Amniotic stem cell (primary cell): Measurements from ENCODE around the gene FN3K.

Source experiments
- DNase-seq: peaks from one replicate; lab custom pipeline; 2025; lab: John Stamatoyannopoulos, UW

FN3K gene

DNA sequence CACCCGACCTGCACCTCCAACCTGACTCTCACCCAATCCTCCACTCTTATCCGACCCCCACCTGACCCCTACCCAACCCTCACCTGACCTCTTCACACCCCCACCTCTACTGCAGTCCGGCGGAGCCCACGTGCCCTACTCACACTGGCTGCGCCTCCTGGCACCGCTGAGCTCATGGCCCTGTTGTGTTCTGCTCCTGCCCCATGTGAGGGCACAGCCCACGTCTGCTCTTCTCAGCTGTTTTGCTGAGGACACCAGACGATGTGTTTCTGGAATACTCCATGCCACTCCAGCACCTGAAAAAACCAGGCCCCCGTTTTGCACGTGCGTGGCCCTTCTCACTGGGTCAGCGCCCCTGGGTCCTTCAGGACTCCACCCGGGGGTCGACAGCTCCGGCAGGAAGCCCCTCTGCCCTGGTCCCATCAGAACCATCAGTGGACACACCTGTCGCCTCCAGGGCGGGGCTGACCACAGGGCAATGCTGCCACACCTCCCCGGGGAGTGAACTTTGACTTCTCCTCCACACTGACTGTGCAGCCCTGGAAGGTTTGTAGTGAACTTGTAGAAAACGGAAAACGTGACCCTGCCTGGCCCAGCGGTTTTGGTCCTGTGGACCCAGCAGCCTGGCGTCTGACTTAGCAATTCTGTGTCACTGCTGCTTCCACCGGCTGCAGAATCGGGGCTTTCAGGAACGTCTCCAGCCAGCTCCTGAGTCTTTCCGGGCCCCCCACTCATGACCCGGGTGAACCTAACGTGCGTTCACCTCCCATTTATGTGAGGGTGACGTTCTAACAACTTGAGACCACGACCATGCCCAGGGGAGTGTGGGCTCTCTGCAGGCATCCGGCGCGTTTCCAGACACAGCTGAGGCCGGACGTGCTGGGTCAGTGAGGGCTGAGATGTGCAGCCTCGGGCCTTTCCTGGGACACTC is 31.2 kb upstream of the FN3K start:
- no peak for DNase-seq

DNA sequence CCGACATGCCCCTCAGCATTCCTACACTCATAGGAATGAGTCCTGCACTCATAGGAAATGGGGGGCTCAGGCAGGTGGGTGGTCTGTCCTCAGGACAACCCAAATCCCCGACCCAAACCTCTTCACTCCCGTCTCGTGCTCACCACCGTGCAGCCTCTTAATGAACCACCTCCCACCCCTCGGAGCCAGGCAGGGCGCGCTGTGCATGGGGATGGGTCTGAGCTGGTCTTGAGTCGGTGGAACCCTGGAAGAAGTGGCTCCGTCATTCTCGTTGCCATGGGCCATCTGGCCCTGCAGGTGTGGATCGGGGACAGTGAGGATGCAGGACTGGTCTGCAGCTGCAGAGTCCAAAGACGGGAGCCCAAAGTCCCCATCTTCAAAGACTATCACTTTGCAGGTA is 30.5 kb upstream of the FN3K start:
- no peak for DNase-seq

GRCh38 chr17:82705756-82706155 is 29.7 kb upstream of the FN3K start:
- no peak for DNase-seq

DNA sequence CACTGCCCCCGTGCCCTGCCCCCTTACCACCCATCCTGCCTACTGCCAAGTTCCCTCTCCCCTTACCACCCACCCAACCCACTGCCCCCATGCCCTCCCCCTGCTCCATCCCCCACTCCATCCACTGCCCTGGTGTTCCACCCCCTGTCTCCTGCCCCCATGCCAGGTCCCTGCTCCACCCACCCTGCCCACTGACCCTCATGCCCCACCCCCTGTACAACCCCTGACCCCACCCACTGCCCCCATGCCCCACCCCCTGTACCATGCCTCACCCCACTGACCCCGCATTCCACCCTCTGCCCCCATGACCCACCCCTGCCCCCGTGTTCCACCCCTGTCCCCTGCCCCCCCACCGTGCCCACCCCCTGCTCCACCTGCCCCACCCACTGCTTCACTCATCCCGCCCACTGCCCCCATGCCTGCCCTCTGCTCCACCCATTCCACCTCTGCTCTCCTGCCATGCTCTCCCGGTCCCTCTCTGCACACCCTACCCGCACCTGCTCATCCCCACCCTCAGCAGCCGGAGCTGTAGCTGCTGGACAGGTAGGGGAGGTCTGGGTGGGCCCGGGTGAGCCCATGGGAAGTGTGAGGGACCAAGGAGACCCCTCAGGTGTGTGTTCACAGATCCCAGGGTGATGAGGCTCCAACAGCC is 26.3 kb upstream of the FN3K start:
- no peak for DNase-seq

GRCh38 chr17:82709676-82710498 is 25.5 kb upstream of the FN3K start:
- DNase-seq, result no peak

DNA sequence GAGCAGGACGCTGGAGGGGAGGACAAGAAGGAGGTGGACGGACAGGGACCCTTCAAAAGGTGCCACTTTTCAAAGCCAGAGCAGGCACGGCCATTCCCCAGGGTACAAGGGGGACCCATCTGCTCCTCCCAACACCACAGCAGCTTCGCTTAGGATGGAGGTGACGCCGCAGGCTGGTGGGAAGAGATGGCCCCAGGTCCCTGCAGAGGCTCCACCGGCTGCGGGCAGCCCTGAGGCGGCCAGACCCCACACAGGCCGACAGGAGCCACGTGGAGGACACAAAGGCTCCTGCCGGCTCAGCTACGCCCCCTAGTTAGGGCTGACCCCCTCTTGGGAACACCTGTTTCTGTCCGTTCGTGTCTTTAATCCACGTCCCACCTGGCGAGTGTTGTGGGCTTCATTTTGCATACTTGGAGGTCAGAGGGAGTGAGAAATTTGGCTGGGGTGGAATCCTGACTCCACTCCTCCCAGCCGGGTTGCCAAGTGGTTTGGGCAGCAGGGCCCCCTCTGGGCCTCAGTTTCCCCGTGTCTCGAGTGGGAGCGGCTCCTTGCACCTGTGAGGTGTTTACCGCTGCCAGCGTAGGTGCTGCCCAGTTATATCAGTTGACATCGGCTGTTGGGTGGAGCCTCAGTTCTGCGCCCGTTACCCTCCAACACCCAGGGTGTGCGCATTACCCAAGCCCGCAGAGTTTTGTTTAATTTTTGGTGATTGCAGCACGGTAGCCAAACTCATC is 24.7 kb upstream of the FN3K start:
- DNase-seq, result no peak

DNA sequence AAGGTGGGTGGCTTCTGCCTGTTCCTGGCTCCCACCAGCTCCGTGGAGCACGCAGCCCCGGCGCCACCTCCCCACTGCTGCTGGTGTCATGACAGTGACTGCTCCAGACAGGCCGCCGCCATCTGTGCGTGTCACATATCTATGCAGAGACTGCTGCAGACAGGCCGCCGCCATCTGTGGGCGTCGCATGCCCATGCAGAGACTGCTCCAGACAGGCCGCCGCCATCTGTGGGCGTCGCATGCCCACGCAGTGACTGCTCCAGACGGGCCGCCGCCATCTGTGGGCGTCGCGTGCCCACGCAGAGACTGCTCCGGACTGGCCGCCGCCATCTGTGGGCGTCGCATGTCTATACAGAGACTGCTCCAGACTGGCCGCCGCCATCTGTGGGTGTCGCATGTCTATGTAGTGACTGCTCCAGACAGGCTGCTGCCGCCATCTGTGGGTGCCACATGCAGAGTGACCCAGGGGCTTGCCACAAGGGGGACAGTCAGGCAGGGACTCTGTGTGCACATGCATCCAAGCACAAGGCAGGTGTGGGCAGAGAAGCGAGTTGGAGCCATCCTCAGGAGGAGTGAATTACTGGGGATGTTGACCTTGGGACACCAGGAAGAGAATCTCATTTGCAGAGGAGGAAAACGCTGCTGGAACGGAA is 22.2 kb upstream of the FN3K start:
- no peak for DNase-seq

DNA sequence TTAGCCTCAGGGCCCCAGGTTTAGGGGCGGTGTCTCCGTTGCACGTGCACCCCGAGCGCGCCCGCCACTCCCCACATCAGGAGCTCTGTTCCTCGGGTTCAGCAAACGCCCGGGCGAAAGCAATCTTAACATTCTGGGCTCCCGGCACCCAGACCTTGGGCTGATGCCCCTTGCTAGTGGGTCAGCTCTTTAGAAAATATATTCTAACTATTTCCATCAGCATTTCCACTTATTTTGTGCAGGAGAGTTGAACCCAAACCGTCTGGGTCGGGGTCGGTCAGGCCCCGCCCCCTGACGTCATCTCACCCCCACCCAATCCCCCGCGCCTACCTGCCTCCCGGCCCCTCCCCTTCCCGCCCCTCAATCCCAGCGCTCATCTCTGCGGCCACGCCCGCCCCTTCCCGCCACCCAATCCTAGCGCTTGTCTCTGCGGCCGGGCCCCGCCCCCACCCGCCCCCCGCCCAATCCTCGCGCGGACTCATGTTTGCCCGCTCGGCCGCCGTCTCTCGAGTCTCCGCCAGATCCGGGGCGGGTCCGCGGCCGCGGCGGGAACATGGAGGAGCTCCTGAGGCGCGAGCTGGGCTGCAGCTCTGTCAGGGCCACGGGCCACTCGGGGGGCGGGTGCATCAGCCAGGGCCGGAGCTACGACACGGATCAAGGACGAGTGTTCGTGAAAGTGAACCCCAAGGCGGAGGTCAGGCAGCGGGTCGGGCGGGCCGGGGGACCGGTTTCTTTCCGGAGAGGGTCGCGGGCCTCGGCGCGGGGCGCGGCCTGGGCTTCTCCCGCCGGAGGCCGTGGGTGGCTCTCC is 19.0 kb upstream of the FN3K start, which contains the start of gene FN3KRP:
Gene FN3KRP, plus strand, starts transcription at position 504 of the 808 bp plus-strand sequence. Its CDS starts 50 bp downstream, at position 554.
- peak; percentile 76 for DNase-seq

GRCh38 chr17:82718986-82719685 is 16.3 kb upstream of the FN3K start:
- DNase-seq, result no peak

DNA sequence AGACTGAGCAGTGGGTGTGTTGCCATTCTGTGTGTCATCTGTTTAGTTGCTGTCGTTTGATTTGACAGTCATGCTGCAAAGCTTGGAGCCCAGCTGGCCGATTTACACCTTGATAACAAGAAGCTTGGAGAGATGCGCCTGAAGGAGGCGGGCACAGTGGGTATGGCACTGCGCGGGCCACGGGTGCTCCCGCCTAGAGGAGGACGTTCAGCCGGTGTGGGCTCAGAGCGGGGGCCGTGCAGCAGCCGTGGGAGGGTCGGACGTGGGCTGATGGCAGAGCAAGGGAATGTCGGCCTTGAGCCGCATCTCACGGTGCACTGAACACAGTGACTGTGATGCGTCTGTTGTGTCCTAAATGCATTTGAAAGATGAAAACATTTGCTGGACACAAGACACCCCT is 15.2 kb upstream of the FN3K start:
- DNase-seq, result no peak

DNA sequence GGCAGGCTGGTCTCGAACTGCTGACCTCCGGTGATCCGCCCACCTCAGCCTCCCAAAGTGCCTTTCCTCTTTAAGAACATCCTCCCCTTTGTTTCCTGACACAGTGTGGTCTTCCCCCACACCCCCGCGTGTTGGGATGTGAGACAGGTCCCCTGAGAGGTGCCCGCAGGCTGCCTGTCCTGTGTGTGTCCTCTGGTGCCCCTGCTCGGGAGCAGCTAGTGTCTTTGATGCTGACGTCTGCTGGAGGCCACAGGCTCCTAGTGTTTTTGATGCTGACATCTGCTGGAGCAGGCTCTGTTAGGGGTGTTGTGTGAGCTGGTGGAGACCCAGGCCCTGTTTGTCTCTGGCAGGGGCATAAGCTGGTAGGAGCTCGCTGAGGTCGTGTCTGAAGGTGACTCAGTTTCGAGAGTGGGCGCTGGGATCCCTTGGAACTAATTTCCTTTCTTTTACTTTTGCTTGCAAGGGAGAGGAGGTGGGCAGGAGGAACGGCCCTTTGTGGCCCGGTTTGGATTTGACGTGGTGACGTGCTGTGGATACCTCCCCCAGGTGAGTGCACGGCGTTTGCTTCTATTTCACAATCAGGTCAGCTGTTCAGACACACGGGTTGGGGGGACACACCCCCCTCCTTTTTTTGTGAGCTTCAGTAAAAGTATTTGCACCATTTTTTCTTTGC is 12.9 kb upstream of the FN3K start:
- no peak for DNase-seq

- DNase-seq, result no peak
These were observed 12.1 kb upstream of the FN3K start for GRCh38 chr17:82723169-82723807.

- DNase-seq, result no peak
These were observed 9.0 kb upstream of the FN3K start for GRCh38 chr17:82726427-82726826.

DNA sequence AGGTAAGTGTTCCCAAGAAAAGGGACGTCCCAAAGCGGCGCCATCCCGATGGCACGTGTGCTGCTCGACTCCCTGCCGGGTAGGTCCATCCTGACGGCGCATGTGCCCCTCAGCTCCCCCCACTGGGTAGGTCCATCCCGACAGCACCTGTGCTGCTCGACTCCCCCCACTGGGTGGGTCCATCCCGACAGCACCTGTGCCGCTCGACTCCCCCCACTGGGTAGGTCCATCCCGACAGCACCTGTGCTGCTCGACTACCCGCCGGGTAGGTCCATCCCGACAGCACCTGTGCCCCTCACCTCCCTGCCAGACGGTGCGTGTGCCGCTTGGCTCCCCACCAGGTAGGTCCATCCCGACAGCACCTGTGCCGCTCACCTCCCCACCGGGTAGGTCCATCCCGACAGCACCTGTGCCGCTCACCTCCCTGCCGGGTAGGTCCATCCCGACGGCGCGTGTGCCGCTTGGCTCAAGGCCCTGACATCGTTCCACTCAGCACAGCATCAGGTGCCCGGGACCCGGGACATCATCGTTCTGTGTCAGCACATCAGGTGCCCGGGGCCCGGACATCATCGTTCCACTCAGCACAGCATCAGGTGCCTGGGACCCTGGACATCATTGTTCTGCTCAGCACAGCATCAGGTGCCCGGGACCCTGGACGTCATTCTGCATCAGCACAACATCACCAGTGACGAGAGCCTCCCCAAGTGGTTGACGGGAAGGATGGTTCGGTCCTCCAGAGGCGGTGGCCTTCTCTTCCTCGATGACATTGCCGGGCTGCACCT is 5.7 kb upstream of the FN3K start:
- no peak for DNase-seq

DNA sequence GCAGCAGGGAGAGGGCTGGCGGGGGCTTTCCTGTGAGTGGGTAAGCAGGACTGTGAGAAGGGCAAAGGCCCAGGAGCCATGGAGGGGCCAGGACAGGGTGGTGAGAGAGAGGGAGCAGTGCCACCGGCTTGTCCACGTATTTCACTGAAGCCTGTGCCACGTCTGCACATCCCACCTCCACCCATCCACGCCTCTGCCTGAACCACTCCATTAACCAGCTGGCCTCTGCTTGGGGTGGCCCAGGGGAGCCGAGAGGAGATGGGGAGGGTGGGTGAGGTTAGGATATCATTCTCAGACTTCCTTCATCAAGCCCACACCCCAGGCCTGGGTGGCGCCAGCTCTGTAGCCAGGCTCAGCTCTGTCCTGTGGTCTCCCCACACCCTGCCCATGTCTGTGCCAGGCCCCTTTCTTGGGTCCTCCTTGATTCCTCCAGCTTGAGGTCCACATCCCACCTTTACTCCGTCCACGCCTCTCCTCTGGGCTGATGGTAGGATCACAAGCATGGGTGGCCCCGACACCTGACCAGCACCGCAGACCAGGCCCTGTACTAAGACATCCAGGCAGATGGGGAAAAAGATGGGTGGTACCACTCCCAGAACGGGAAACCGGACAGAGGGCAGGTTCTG is 3.2 kb upstream of the FN3K start:
- DNase-seq, result no peak

DNA sequence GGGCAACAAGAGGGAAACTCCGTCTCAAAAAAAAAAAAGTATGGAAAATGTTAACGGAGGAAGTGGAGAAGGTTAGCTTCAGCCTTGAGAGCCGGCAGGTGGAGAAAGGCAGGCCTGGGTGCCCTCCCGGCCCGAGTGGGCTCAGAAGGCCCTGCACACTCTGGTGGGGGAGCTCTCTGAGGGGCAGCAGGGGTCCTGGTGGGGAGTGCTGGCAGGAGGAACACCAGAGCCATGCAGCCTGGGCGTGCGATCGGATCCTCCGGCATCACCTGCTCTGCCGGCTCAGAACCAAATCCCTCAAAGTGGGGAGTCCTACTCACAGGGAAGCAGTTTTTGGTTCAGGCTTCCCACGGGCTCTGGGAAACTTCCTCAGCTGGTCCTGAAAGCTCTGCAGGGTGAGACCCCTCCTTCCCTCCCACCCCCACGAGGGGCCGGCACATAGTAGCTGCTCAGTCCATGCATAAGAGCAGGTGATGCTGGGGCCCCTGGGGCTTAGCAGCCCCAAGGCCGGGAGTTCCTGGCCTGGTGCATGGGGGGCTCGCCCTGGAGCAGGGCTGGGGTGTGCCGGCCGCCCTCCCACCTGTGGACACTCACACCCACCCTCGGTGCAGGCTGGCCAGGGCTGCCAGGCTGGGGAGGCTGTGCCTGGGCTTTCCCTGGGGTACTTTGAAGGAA is 1.2 kb downstream of the FN3K start:
- DNase-seq, result no peak
